ENCODE data around the gene BBOF1. TPM values are rescaled to one million over a fixed set of nuclear protein-coding genes. Genes with fewer than 3 reads are reported as not detected.
"Not testable (repeated sequence)": the region's sequence is repeated elsewhere in the genome, so short reads cannot be mapped to it uniquely, and the experiment has no call there.

Gene BBOF1
- total RNA-seq, 1 donor from 2014 or later, result 2.3 TPM

DNA sequence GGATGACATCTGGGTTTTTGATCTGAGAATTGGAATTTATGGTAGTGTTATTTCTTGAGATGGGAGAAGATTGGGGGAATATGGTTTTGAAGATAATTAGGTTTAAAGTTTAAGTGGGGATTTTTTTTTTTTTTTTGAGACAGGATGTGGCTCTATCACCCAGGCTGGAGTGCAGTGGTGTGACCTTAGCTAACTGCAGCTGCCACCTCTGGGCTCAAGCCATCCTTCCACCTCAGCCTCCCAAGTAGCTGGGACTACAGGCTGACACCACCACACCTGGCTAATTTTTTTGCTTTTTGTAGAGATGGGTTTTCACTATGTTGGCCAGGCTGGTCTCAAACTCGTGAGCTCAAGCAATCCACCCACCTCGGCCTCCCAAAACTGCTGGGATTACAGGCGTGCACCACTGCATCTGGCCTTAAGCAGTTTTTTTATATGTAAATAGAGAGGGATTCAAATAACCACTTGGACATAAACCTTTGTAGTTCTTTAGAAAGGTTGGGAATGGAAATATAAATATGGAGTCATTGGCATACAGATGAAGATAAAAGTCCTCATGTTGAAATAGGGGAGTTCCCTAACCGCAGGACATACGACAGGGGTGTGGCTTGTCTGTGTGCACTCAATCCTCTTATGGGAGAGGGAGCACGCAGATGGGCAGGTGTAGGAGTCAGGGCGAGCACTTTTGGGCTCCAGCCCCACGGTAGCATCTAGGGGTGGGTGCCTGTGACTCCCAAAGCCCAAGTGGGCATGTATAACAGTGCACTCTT, 70.3 kb downstream of the BBOF1 start:
- no peaks in the 10 kb centered on the region for H3K9me3 Mint-ChIP-seq (ENCODE audit: unreplicated experiment)
- TF ChIP-seq, protein P1, sequence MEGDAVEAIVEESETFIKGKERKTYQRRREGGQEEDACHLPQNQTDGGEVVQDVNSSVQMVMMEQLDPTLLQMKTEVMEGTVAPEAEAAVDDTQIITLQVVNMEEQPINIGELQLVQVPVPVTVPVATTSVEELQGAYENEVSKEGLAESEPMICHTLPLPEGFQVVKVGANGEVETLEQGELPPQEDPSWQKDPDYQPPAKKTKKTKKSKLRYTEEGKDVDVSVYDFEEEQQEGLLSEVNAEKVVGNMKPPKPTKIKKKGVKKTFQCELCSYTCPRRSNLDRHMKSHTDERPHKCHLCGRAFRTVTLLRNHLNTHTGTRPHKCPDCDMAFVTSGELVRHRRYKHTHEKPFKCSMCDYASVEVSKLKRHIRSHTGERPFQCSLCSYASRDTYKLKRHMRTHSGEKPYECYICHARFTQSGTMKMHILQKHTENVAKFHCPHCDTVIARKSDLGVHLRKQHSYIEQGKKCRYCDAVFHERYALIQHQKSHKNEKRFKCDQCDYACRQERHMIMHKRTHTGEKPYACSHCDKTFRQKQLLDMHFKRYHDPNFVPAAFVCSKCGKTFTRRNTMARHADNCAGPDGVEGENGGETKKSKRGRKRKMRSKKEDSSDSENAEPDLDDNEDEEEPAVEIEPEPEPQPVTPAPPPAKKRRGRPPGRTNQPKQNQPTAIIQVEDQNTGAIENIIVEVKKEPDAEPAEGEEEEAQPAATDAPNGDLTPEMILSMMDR (IDR thresholded peaks at IDR 0.05; ENCODE audit: unreplicated experiment), result no peak
- peaks cover 9% of the 10 kb centered on the region for H3K27me3 Mint-ChIP-seq (ENCODE audit: unreplicated experiment)
- no peak for DNase-seq (ENCODE audit: low spot score)
- no peaks in the 10 kb centered on the region for H3K36me3 Mint-ChIP-seq (ENCODE audit: low read depth, unreplicated experiment)
- H3K4me1 Mint-ChIP-seq (ENCODE audit: unreplicated experiment), result peaks cover 9% of the 10 kb centered on the region
- H3K4me3 Mint-ChIP-seq (ENCODE audit: unreplicated experiment), result no peak overlapping the region
- H3K27ac Mint-ChIP-seq (ENCODE audit: unreplicated experiment), result no peak overlapping the region

DNA sequence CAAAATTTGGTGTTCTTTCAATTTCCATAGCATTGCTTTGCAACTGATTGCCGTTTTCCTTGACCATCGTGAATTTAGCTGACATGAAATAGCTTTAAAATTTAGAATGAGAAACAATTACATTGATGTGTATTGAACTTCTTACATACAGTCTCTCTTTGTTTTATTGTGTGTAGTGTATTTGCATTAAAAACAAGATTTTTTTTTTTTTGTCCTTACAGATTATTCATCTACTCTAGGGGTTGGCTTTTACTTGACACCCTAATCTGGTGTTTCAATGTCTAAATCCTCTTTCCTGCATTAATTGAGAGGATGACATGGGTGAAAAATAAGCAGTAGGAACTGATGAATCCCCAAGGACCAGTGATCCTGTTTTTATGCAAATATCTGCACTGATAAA, 86.2 kb downstream of the BBOF1 start:
- H3K9me3 Mint-ChIP-seq (ENCODE audit: unreplicated experiment), result no peaks in the 10 kb centered on the region
- H3K27ac Mint-ChIP-seq (ENCODE audit: unreplicated experiment), result no peak overlapping the region
- H3K27me3 Mint-ChIP-seq (ENCODE audit: unreplicated experiment), result no peaks in the 10 kb centered on the region
- H3K4me1 Mint-ChIP-seq (ENCODE audit: unreplicated experiment), result no peaks in the 10 kb centered on the region
- H3K4me3 Mint-ChIP-seq (ENCODE audit: unreplicated experiment), result no peak overlapping the region
- DNase-seq (ENCODE audit: low spot score), result no peak
- TF ChIP-seq, protein P1 (IDR thresholded peaks at IDR 0.05; ENCODE audit: unreplicated experiment), result no peak
- no peaks in the 10 kb centered on the region for H3K36me3 Mint-ChIP-seq (ENCODE audit: low read depth, unreplicated experiment)

DNA sequence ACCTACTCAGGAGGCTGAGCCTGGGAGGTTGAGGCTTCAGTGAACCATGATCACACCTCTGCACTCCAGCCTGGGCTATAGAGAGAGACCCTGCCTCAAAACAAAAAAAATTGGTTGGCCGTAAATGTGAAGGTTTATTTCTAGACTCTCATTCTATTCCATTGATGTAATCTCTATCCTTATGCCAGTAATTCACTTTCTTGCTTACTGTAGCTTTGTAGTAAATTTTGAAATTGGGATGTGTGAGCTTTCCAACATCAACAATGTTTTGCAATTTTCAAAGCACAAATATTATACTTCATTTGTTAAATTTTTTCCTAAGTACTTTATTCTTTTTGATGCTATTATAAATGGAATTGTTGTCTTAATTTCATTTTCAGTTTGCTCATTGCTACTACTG, 90.2 kb downstream of the BBOF1 start:
- TF ChIP-seq, protein P1 (IDR thresholded peaks at IDR 0.05; ENCODE audit: unreplicated experiment), result no peak
- H3K4me3 Mint-ChIP-seq (ENCODE audit: unreplicated experiment), result no peak overlapping the region
- H3K27ac Mint-ChIP-seq (ENCODE audit: unreplicated experiment), result no peak overlapping the region
- no peaks in the 10 kb centered on the region for H3K36me3 Mint-ChIP-seq (ENCODE audit: low read depth, unreplicated experiment)
- H3K4me1 Mint-ChIP-seq (ENCODE audit: unreplicated experiment), result no peaks in the 10 kb centered on the region
- no peaks in the 10 kb centered on the region for H3K27me3 Mint-ChIP-seq (ENCODE audit: unreplicated experiment)
- DNase-seq (ENCODE audit: low spot score), result no peak
- no peaks in the 10 kb centered on the region for H3K9me3 Mint-ChIP-seq (ENCODE audit: unreplicated experiment)

DNA sequence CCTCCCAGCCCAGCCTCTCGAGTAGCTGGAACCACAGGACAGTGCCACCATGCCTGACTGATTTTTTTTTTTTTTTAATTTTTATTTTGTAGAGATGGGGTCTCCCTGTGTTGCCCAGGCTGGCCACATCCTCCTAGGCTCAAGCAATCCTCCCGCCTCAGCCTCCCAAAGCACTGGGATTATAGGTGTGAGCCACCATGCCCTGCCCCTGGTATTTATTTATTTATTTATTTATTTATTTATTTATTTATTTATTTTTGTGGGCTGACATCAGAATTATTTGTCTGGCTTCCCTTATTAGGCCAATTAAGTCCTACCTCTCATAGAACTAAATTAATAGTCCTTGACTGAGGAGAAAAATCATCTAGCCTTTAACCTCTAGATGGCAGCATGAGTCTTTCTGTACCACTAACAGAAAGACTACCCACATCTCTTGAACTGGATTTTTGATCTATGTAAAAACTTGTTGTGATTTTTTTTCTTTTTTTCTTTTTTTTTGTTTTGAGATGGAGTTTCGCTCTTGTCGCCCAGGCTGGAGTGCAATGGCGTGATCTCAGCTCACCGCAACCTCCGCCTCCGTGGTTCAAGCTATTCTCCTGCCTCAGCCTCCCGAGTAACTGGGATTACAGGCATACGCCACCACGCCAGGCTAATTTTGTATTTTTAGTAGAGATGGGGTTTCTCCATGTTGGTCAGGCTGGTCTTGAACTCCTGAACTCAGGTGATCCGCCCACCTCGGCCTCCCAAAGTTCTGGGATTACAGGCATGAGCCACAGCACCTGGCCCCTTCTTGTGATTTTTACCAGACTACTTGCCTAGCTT, 92.5 kb downstream of the BBOF1 start:
- not testable (repeated sequence) for H3K27ac Mint-ChIP-seq (ENCODE audit: unreplicated experiment); H3K4me3 Mint-ChIP-seq (ENCODE audit: unreplicated experiment); DNase-seq (ENCODE audit: low spot score); H3K9me3 Mint-ChIP-seq (ENCODE audit: unreplicated experiment); H3K36me3 Mint-ChIP-seq (ENCODE audit: low read depth, unreplicated experiment); H3K27me3 Mint-ChIP-seq (ENCODE audit: unreplicated experiment); H3K4me1 Mint-ChIP-seq (ENCODE audit: unreplicated experiment)
- TF ChIP-seq, protein P1 (IDR thresholded peaks at IDR 0.05; ENCODE audit: unreplicated experiment), result peak; percentile 54

Other genes starting within 250 kb of the BBOF1 start
- gene PTGR2, start 167.5 kb upstream of the BBOF1 start, total RNA-seq (ENCODE audit: unreplicated experiment), result 3.6 TPM
- gene ZNF410, start 132.5 kb upstream of the BBOF1 start, total RNA-seq (ENCODE audit: unreplicated experiment), result 39.0 TPM
- gene FAM161B, start 69.3 kb upstream of the BBOF1 start, total RNA-seq (ENCODE audit: unreplicated experiment), result 3.2 TPM
- 22.9 TPM for gene COQ6, start 69.0 kb upstream of the BBOF1 start, total RNA-seq (ENCODE audit: unreplicated experiment)
- 16.0 TPM for gene ENTPD5, start 61 bp upstream of the BBOF1 start, total RNA-seq (ENCODE audit: unreplicated experiment)
- 17.1 TPM for gene ALDH6A1, start 65.1 kb downstream of the BBOF1 start, total RNA-seq (ENCODE audit: unreplicated experiment)
- gene LIN52, start 65.6 kb downstream of the BBOF1 start, total RNA-seq (ENCODE audit: unreplicated experiment), result 7.3 TPM
- gene VSX2, start 220.1 kb downstream of the BBOF1 start, total RNA-seq (ENCODE audit: unreplicated experiment), result not detected